K562 (cell line): Measurements from ENCODE around the gene RABGAP1L. TPM values are rescaled to one million over a fixed set of nuclear protein-coding genes. Genes with fewer than 3 reads are reported as not detected.

Experiments
- ATAC-seq: fragments of 200-7000 bp; cut with Tn5 transposase; 3 replicates; pipeline ENCODE4 v1.9.1; 2020; ENCODE audit warnings: moderate library complexity
- BruUV-seq: library from RNA; stranded (reverse); fragments of 400-500 nt; replicated peaks from 2 replicates; lab custom pipeline; 2021; lab: Mats Ljungman, UMichigan
- CTCF ChIA-PET: fragments of 300-600 bp; formaldehyde crosslinking; extraction: SDS; loops from one replicate; lab custom pipeline; 2021; ENCODE audit warnings: low intra/inter-chr PET ratio; lab: Yijun Ruan, JAX
- POLR2A ChIA-PET: fragments of 300-600, 350-650 bp; sonication (Branson Sonifier 250); formaldehyde crosslinking; extraction: SDS; loops from one replicate; lab custom pipeline; 2021; ENCODE audit warnings: antibody characterized with exemption, inconsistent platforms; lab: Yijun Ruan, JAX
- DNase-seq, 4 experiments: peaks; one replicate each; pipeline versions ENCODE4 v3.0.0 to v3.0.0-alpha.2; 2011 to 2018; ENCODE audit warnings: low spot score in 3 of 4, mixed read lengths in 3 of 4; ENCODE audit errors: extremely low read depth in 1 of 4
- FAIRE-seq: peaks from 2 replicates; lab custom pipeline; 2011; peaks lifted over from hg19 to GRCh38; lab: Jason Lieb, UNC
- H2AFZ ChIP-seq: 2 replicates; pipeline ENCODE4 v1.6.0; 2011; ENCODE audit warnings: low read depth, low read length, control low read depth, inconsistent platforms
- H3K27ac ChIP-seq: fragments of 200-600 bp; 3 replicates; pipeline ENCODE4 v1.8.0; 2011; ENCODE audit warnings: low read depth, mild to moderate bottlenecking, control low read depth, inconsistent platforms, low read length, moderate library complexity, mixed read lengths; ENCODE audit errors: extremely low read depth
- H3K27me3 ChIP-seq, 2 experiments: fragments of 300-600 bp in 1 of 2; 2 replicates in 1 of 2; 3 replicates in 1 of 2; pipeline versions ENCODE4 v1.6.0 to v1.8.0; 2011; ENCODE audit warnings: inconsistent platforms in 2 of 2, low read length in 2 of 2, mild to moderate bottlenecking in 1 of 2, mixed read lengths in 1 of 2, moderate library complexity in 1 of 2; ENCODE audit not compliant: control insufficient read depth in 2 of 2, insufficient read depth in 2 of 2
- H3K36me3 ChIP-seq: fragments of 300-600 bp; 3 replicates; pipeline ENCODE4 v1.8.0; 2011; ENCODE audit warnings: mild to moderate bottlenecking, low read length, inconsistent platforms; ENCODE audit not compliant: control insufficient read depth, insufficient read depth
- H3K4me1 ChIP-seq, 2 experiments: fragments of 200-600 bp in 1 of 2; replicated peaks in 1 of 2; 2 replicates in 1 of 2; 3 replicates in 1 of 2; pipeline versions ENCODE4 v1.5.1 to v1.8.0; 2011; ENCODE audit warnings: inconsistent platforms in 2 of 2, low read length in 2 of 2, mild to moderate bottlenecking in 1 of 2, mixed read lengths in 1 of 2, moderate library complexity in 1 of 2; ENCODE audit not compliant: control insufficient read depth in 2 of 2, insufficient read depth in 2 of 2
- H3K4me2 ChIP-seq: 2 replicates; pipeline ENCODE4 v1.6.1; 2011; ENCODE audit warnings: low read length, control low read depth, inconsistent platforms, mixed read lengths; ENCODE audit not compliant: insufficient read depth
- H3K4me3 ChIP-seq: fragments of 200-600 bp; sonication (generic), shearing (Covaris generic); 2 replicates; pipeline ENCODE4 v1.5.1; 2016; ENCODE audit warnings: control low read depth, inconsistent platforms
- H3K79me2 ChIP-seq: fragments of 200-600 bp; 3 replicates; pipeline ENCODE4 v1.8.0; 2011; ENCODE audit warnings: low read length, inconsistent platforms; ENCODE audit not compliant: control insufficient read depth, insufficient read depth
- H3K9ac ChIP-seq, 2 experiments: 2 replicates each; pipeline versions ENCODE4 v1.6.0 to v1.6.1; 2011; ENCODE audit warnings: low read depth in 2 of 2, low read length in 2 of 2, control low read depth in 1 of 2, inconsistent platforms in 1 of 2, mild to moderate bottlenecking in 1 of 2, mixed read lengths in 1 of 2; ENCODE audit not compliant: insufficient read depth in 1 of 2
- H3K9me1 ChIP-seq: one replicate; pipeline ENCODE4 v1.6.0; 2011; ENCODE audit warnings: inconsistent platforms, mild to moderate bottlenecking, low read length, moderate library complexity; ENCODE audit not compliant: control insufficient read depth, insufficient read depth
- H3K9me3 ChIP-seq: replicated peaks from 2 replicates; pipeline ENCODE4 v1.5.1; 2011; ENCODE audit warnings: low read depth, low read length, inconsistent platforms; ENCODE audit not compliant: control insufficient read depth, insufficient read depth
- H4K20me1 ChIP-seq: replicated peaks from 2 replicates; pipeline ENCODE4 v1.6.1; 2011; ENCODE audit warnings: low read length, inconsistent platforms, mixed read lengths; ENCODE audit not compliant: control insufficient read depth, insufficient read depth
- CHD2 ChIP-seq: IDR thresholded peaks from 2 replicates; pipeline ENCODE4 v1.6.1; 2011; ENCODE audit warnings: low read depth, low read length
- MIER1 ChIP-seq: fragments of 450-650 bp; IDR thresholded peaks from 2 replicates; pipeline ENCODE4 v1.6.1; 2016; ENCODE audit warnings: antibody characterized with exemption, mild to moderate bottlenecking, low read depth
- NCOA2 ChIP-seq, 2 experiments: fragments of 450-650 bp; IDR thresholded peaks; 2 replicates each; pipeline ENCODE4 v1.6.1; 2018; ENCODE audit warnings: mild to moderate bottlenecking in 2 of 2, moderate library complexity in 1 of 2; ENCODE audit not compliant: partially characterized antibody in 2 of 2
- PHB ChIP-seq: fragments of 250-450 bp; sonication (Bioruptor Pico); IDR thresholded peaks from 2 replicates; pipeline ENCODE4 v1.5.0; 2021
- PHTF2 ChIP-seq: fragments of 250-450 bp; sonication (Bioruptor Pico); IDR thresholded peaks from 2 replicates; pipeline ENCODE4 v1.5.0; 2021; ENCODE audit warnings: mild to moderate bottlenecking
- POLR2B ChIP-seq: fragments of 450-650 bp; IDR thresholded peaks from 2 replicates; pipeline ENCODE4 v1.6.1; 2018; ENCODE audit warnings: low read depth; ENCODE audit not compliant: partially characterized antibody
- PTBP1 ChIP-seq: fragments of 200-400 bp; formaldehyde crosslinking; IDR thresholded peaks from 2 replicates; pipeline ENCODE4 v1.6.1; 2017; ENCODE audit warnings: low read depth, low read length
- ZFX ChIP-seq: sonication (generic); formaldehyde crosslinking; IDR thresholded peaks from 2 replicates; pipeline ENCODE4 v1.8.0; 2022; ENCODE audit warnings: mild to moderate bottlenecking, missing genetic modification reagents, moderate library complexity
- ZNF134 ChIP-seq: fragments of 250-450 bp; sonication (Bioruptor Pico); conservative IDR thresholded peaks from 2 replicates; pipeline ENCODE4 v1.4.0; 2020
- ZNF699 ChIP-seq: fragments of 250-450 bp; sonication (Bioruptor Pico); IDR thresholded peaks from 2 replicates; pipeline ENCODE4 v1.8.0; 2021; ENCODE audit warnings: mild to moderate bottlenecking, moderate library complexity; ENCODE audit not compliant: insufficient replicate concordance
- WGBS: fragments of 100-300 bp; shearing (Covaris generic); methylation state at CpG from one replicate; pipeline ENCODE4 v1.1.6; 2016; ENCODE audit warnings: low coverage, mixed read lengths; ENCODE audit not compliant: insufficient coverage; ENCODE audit errors: missing lambda C conversion rate; 5-methylcytosine and 5-hydroxymethylcytosine counted together
- in situ Hi-C: fragments of 300-500 bp; cut with MboI; formaldehyde crosslinking; loops from 4 replicates; pipeline ENCODE4 v1.15.0; 2018; ENCODE audit warnings: inconsistent platforms, mixed read lengths
- intact Hi-C: fragments of 100-400 bp; cut with micrococcal nuclease; formaldehyde crosslinking; loops from 2 replicates; pipeline ENCODE4 v1.14.2; 2022
- polyA plus RNA-seq, 8 experiments: library from polyadenylated mRNA; depleted of rRNA in 4 of 8; stranded (reverse) in 5 of 8; unstranded in 3 of 8; fragments of >200 nt; fragmentation: Nextera tagmentation in 2 of 8; fragmentation: Illumina TruSeq in 1 of 8; extraction: Ambion mirVana in 2 of 8; extraction: Trizol in 1 of 8; gene quantifications; 2 replicates each; pipeline versions ENCODE4 v1.2.1 to v1.2.3, GENCODE V29; 2011 to 2014; ENCODE audit warnings: inconsistent platforms in 1 of 8, missing spikeins in 1 of 8
- total RNA-seq, 7 experiments: library from RNA; depleted of rRNA in 6 of 7; stranded (reverse); fragments of >200 nt in 6 of 7; fragmentation: Illumina TruSeq in 2 of 7; extraction: Trizol in 2 of 7; gene quantifications; 2 replicates each; pipeline versions ENCODE4 v1.2.1 to v1.2.3, GENCODE V29; 2011 to 2021; ENCODE audit warnings: low replicate concordance in 1 of 7
- TF ChIP-seq, protein P1 (sequence below): fragments of 450-650 bp; formaldehyde crosslinking; IDR thresholded peaks from 2 replicates; pipeline ENCODE4 v1.4.0; 2022; ENCODE audit warnings: missing genetic modification characterization
- TF ChIP-seq, protein P2 (sequence below): sonication (generic); formaldehyde crosslinking; IDR thresholded peaks from 2 replicates; pipeline ENCODE4 v1.8.1; 2023; ENCODE audit warnings: mild to moderate bottlenecking, missing genetic modification reagents

RABGAP1L gene
- total and polyA plus RNA-seq, 9 of the 15 experiments (the other 6 are each of a cell fraction or from before 2014, with no cell fraction given) = 16.5 to 44.9 (median 26.7) TPM

DNA sequence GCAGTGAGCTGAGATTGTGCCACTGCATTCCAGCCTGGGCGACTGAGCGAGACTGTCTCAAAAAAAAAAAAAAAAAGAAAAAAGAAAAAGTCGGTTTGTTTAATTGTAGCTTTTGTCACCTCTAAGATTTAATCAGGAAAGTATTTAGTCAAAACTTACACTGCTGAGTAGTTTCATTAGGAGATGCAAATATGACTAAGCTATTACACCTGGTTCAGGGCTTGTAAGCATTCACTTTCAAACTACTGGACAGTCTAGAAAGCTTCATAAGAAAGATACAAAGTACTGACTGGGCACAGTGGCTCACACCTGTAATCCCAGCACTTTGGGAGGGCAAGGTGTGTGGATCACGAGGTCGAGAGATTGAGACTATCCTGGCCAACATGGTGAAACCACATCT is 764.5 kb downstream of the RABGAP1L start:
- Histone ChIP-seq H3K27ac (no peak overlapping the region), H2AFZ (no peak overlapping the region), H3K27me3 (no peaks in the 10 kb centered on the region), H3K9me1 (no peaks in the 10 kb centered on the region), H3K9me3 (no peaks in the 10 kb centered on the region; the same call in 1 of the 2 replicates), H3K4me1 (no peaks in the 10 kb centered on the region), H3K4me3 (no peak overlapping the region), H3K4me2 (no peak overlapping the region), H3K36me3 (no peaks in the 10 kb centered on the region), H3K9ac (no peak overlapping the region), H4K20me1 (no peaks in the 10 kb centered on the region), H3K79me2 (no peaks in the 10 kb centered on the region)
- no peak for TF ChIP-seq ZNF134 (CRISPR knock-in tag)
- TF ChIP-seq, protein P1, sequence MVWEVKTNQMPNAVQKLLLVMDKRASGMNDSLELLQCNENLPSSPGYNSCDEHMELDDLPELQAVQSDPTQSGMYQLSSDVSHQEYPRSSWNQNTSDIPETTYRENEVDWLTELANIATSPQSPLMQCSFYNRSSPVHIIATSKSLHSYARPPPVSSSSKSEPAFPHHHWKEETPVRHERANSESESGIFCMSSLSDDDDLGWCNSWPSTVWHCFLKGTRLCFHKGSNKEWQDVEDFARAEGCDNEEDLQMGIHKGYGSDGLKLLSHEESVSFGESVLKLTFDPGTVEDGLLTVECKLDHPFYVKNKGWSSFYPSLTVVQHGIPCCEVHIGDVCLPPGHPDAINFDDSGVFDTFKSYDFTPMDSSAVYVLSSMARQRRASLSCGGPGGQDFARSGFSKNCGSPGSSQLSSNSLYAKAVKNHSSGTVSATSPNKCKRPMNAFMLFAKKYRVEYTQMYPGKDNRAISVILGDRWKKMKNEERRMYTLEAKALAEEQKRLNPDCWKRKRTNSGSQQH (CRISPR knock-in tag) = no peak
- TF ChIP-seq PHB = no peak
- no peak for TF ChIP-seq MIER1
- no peak for TF ChIP-seq ZFX
- TF ChIP-seq ZNF699 (CRISPR knock-in tag) = no peak
- no peak for TF ChIP-seq CHD2
- no peak for TF ChIP-seq PTBP1
- TF ChIP-seq NCOA2 (IDR thresholded peaks at IDR 0.05; ENCODE audit: partially characterized antibody in 2 of 2) = no peak
- no peak for TF ChIP-seq POLR2B
- TF ChIP-seq, protein P2, sequence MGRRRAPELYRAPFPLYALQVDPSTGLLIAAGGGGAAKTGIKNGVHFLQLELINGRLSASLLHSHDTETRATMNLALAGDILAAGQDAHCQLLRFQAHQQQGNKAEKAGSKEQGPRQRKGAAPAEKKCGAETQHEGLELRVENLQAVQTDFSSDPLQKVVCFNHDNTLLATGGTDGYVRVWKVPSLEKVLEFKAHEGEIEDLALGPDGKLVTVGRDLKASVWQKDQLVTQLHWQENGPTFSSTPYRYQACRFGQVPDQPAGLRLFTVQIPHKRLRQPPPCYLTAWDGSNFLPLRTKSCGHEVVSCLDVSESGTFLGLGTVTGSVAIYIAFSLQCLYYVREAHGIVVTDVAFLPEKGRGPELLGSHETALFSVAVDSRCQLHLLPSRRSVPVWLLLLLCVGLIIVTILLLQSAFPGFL (CRISPR knock-in tag) = no peak
- no peak for TF ChIP-seq PHTF2
- intact Hi-C loops = no loop called here
- ChIA-PET POLR2A (interaction anchor here (1.0 kb wide), 1 partner anchor 57 kb away, joined by 3 read pairs; no protein-coding TSS in a partner anchor), CTCF (no interaction called here)
- no peak for FAIRE-seq
- ATAC-seq = no peak
- BruUV-seq = no TSS peak
- WGBS = 74% methylated on average over 2 of the region's 5 CpGs
- in situ Hi-C loops = no loop called here
- DNase-seq = no peak
